ENCODE results near the gene SLC9C2. TPM values are rescaled to one million over a fixed set of nuclear protein-coding genes. Genes with fewer than 3 reads are reported as not detected.

The SLC9C2 gene
- total RNA-seq, 1 experiment from 2014 or later: not detected

GRCh38 chr1:173503391-173503790, 99.5 kb downstream of the SLC9C2 start:
- Histone ChIP-seq H2AFZ (no peak overlapping the region), H3K27ac (no peak overlapping the region), H3K4me1 (replicated peaks; ENCODE audit: insufficient read depth) (peaks cover 35% of the 10 kb centered on the region), H3K9me3 (ENCODE audit: insufficient read depth, low read depth) (no peaks in the 10 kb centered on the region), H3K36me3 (ENCODE audit: low read depth) (no peaks in the 10 kb centered on the region), H3K79me2 (ENCODE audit: low read depth) (no peaks in the 10 kb centered on the region), H3F3A (ENCODE audit: insufficient read depth, low read depth) (peaks cover 18% of the 10 kb centered on the region), H3K27me3 (ENCODE audit: insufficient read depth, low read depth) (no peaks in the 10 kb centered on the region), H3K4me3 (no peak overlapping the region), H3K9me2 (ENCODE audit: insufficient read depth) (no peaks in the 10 kb centered on the region), H4K20me1 (ENCODE audit: insufficient read depth) (no peaks in the 10 kb centered on the region), H3K4me2 (no peak overlapping the region)
- BruUV-seq (replicated peaks): no TSS peak
- TF ChIP-seq CTCF (conservative IDR thresholded peaks at IDR 0.05): no peak
- TF ChIP-seq EZH2 (IDR thresholded peaks at IDR 0.05; ENCODE audit: low read depth): no peak
- CTCF ChIA-PET: no interaction called here
- intact Hi-C loops (cut with micrococcal nuclease; ENCODE audit: unreplicated experiment): loop anchor here (10.0 kb wide), 1 partner anchor 211 kb away; the partner anchor contains the start of gene KLHL20
- no peak for DNase-seq
- POLR2A ChIA-PET (ENCODE audit: unreplicated experiment): no interaction called here

GRCh38 chr1:173502104-173502503, 100.8 kb downstream of the SLC9C2 start:
- Histone ChIP-seq H2AFZ (no peak overlapping the region), H3K27me3 (ENCODE audit: insufficient read depth, low read depth) (no peaks in the 10 kb centered on the region), H3F3A (ENCODE audit: insufficient read depth, low read depth) (peaks cover 9% of the 10 kb centered on the region; the same call in 1 of the 2 replicates), H3K36me3 (ENCODE audit: low read depth) (no peaks in the 10 kb centered on the region), H3K27ac (no peak overlapping the region), H3K79me2 (ENCODE audit: low read depth) (no peaks in the 10 kb centered on the region), H3K4me2 (no peak overlapping the region), H3K9me3 (ENCODE audit: insufficient read depth, low read depth) (0 out of 2 replicates have a peak, but pooled peaks cover 5% of the 10 kb centered on the region), H4K20me1 (ENCODE audit: insufficient read depth) (no peaks in the 10 kb centered on the region), H3K4me1 (replicated peaks; ENCODE audit: insufficient read depth) (peaks cover 22% of the 10 kb centered on the region), H3K9me2 (ENCODE audit: insufficient read depth) (no peaks in the 10 kb centered on the region), H3K4me3 (no peak overlapping the region)
- DNase-seq: no peak
- intact Hi-C loops (cut with micrococcal nuclease; ENCODE audit: unreplicated experiment): loop anchor here (10.0 kb wide), 1 partner anchor 213 kb away; the partner anchor contains the start of gene KLHL20
- ChIA-PET CTCF (no interaction called here), POLR2A (ENCODE audit: unreplicated experiment) (no interaction called here)
- BruUV-seq (replicated peaks): no TSS peak
- TF ChIP-seq EZH2 (IDR thresholded peaks at IDR 0.05; ENCODE audit: low read depth): no peak
- no peak for TF ChIP-seq CTCF (conservative IDR thresholded peaks at IDR 0.05)

GRCh38 chr1:173499729-173500128, 103.1 kb downstream of the SLC9C2 start:
- BruUV-seq (replicated peaks): no TSS peak
- intact Hi-C loops (cut with micrococcal nuclease; ENCODE audit: unreplicated experiment): loop anchor here (10.0 kb wide), 1 partner anchor 215 kb away; the partner anchor contains the start of gene KLHL20
- ChIA-PET POLR2A (ENCODE audit: unreplicated experiment) (no interaction called here), CTCF (no interaction called here)
- H3K9me3 ChIP-seq (ENCODE audit: insufficient read depth, low read depth): 0 out of 2 replicates have a peak, but pooled peaks cover 5% of the 10 kb centered on the region
- no peaks in the 10 kb centered on the region for H3K79me2 ChIP-seq (ENCODE audit: low read depth)
- H3K36me3 ChIP-seq (ENCODE audit: low read depth): no peaks in the 10 kb centered on the region
- H2AFZ ChIP-seq: no peak overlapping the region
- H3K4me3 ChIP-seq: no peak overlapping the region
- H3K4me2 ChIP-seq: no peak overlapping the region
- TF ChIP-seq EZH2 (IDR thresholded peaks at IDR 0.05; ENCODE audit: low read depth): no peak
- no peak for TF ChIP-seq CTCF (conservative IDR thresholded peaks at IDR 0.05)
- H4K20me1 ChIP-seq (ENCODE audit: insufficient read depth): no peaks in the 10 kb centered on the region
- no peak overlapping the region for H3K27ac ChIP-seq
- no peak for DNase-seq
- no peaks in the 10 kb centered on the region for H3K9me2 ChIP-seq (ENCODE audit: insufficient read depth)
- peaks cover 9% of the 10 kb centered on the region; the same call in 1 of the 2 replicates for H3K4me1 ChIP-seq (replicated peaks; ENCODE audit: insufficient read depth)
- H3F3A ChIP-seq (ENCODE audit: insufficient read depth, low read depth): no peaks in the 10 kb centered on the region
- no peaks in the 10 kb centered on the region for H3K27me3 ChIP-seq (ENCODE audit: insufficient read depth, low read depth)
